Fibroblast of lung (primary cell): Measurements from ENCODE around the gene BLOC1S1. TPM values are rescaled to one million over a fixed set of nuclear protein-coding genes. Genes with fewer than 3 reads are reported as not detected.

Experiments
- DNase-seq, 2 donors: peaks; one replicate each; pipeline versions ENCODE4 v3.0.0 to v3.0.0-alpha.2; 2010; ENCODE audit warnings: low read depth in 2 of 2
- H2AFZ ChIP-seq: 2 replicates; pipeline ENCODE4 v1.5.1; 2012; ENCODE audit warnings: low read length, control low read depth, inconsistent platforms
- H3K27ac ChIP-seq: 2 replicates; pipeline ENCODE4 v1.5.1; 2011; ENCODE audit warnings: low read length, control low read depth; ENCODE audit not compliant: insufficient read depth
- H3K27me3 ChIP-seq: 2 replicates; pipeline ENCODE4 v1.5.1; 2011; ENCODE audit warnings: mild to moderate bottlenecking, low read length; ENCODE audit not compliant: control insufficient read depth, insufficient read depth
- H3K36me3 ChIP-seq: 2 replicates; pipeline ENCODE4 v1.5.1; 2011; ENCODE audit warnings: low read length; ENCODE audit not compliant: control insufficient read depth, insufficient read depth
- H3K4me1 ChIP-seq: 2 replicates; pipeline ENCODE4 v1.5.1; 2011; ENCODE audit warnings: low read length; ENCODE audit not compliant: control insufficient read depth, insufficient read depth; ENCODE audit errors: extremely low read depth
- H3K4me2 ChIP-seq: 2 replicates; pipeline ENCODE4 v1.5.1; 2011; ENCODE audit warnings: low read length, control low read depth; ENCODE audit not compliant: insufficient read depth; ENCODE audit errors: extremely low read depth
- H3K4me3 ChIP-seq, 4 experiments: fragments of 200-600 bp in 1 of 4; sonication (generic) in 1 of 4; replicated peaks in 1 of 4; 2 replicates each; pipeline ENCODE4 v1.5.1; 2011 to 2016; ENCODE audit warnings: low read length in 4 of 4, low read depth in 3 of 4, mild to moderate bottlenecking in 3 of 4, control low read depth in 2 of 4, inconsistent platforms in 1 of 4, mixed read lengths in 1 of 4; ENCODE audit not compliant: insufficient read depth in 1 of 4; ENCODE audit errors: control extremely low read depth in 1 of 4
- H3K79me2 ChIP-seq: 2 replicates; pipeline ENCODE4 v1.5.1; 2012; ENCODE audit warnings: mild to moderate bottlenecking, low read length, inconsistent platforms; ENCODE audit not compliant: control insufficient read depth, insufficient read depth
- H3K9ac ChIP-seq: 2 replicates; pipeline ENCODE4 v1.5.1; 2011; ENCODE audit warnings: mild to moderate bottlenecking, low read length, control low read depth; ENCODE audit not compliant: insufficient read depth
- H3K9me3 ChIP-seq: 2 replicates; pipeline ENCODE4 v1.5.1; 2012; ENCODE audit warnings: low read depth, low read length; ENCODE audit not compliant: control insufficient read depth, insufficient read depth
- H4K20me1 ChIP-seq: 2 replicates; pipeline ENCODE4 v1.5.1; 2011; ENCODE audit warnings: low read length; ENCODE audit not compliant: control insufficient read depth, insufficient read depth; ENCODE audit errors: extremely low read depth
- CTCF ChIP-seq, 2 donors: IDR thresholded peaks in 1 of 2; conservative IDR thresholded peaks in 1 of 2; 1 replicate in 1 of 2; 2 replicates in 1 of 2; pipeline ENCODE4 v1.5.1; 2011 to 2012; ENCODE audit warnings: low read length in 2 of 2, control low read depth in 1 of 2, inconsistent platforms in 1 of 2, low read depth in 1 of 2, mild to moderate bottlenecking in 1 of 2
- EZH2 ChIP-seq: IDR thresholded peaks from 2 replicates; pipeline ENCODE4 v1.5.1; 2012; ENCODE audit warnings: low read length, control low read depth, mild to moderate bottlenecking; ENCODE audit errors: missing control alignments
- polyA plus RNA-seq, 2 donors: library from polyadenylated mRNA; depleted of rRNA in 1 of 2; stranded (reverse) in 1 of 2; unstranded in 1 of 2; fragments of >200 nt; gene quantifications; 2 replicates each; pipeline ENCODE4 v1.2.1, GENCODE V29; 2011 to 2012; ENCODE audit warnings: missing spikeins in 1 of 2
- total RNA-seq: library from RNA; depleted of rRNA; stranded (reverse); fragments of >200 nt; gene quantifications from 2 replicates; pipeline ENCODE4 v1.2.1, GENCODE V29; 2014

The BLOC1S1 gene
- total and polyA plus RNA-seq, 2 donors (not counting 1 experiment from before 2014, with no cell fraction given) = 103 to 163 TPM

- TF ChIP-seq CTCF (conservative IDR thresholded peaks at IDR 0.05 in 1 of 2, IDR thresholded peaks at IDR 0.05 in 1 of 2; ENCODE audit: low read depth in 1 of 2, low read length in 2 of 2) = no peak
- no peak for TF ChIP-seq EZH2
- Histone ChIP-seq H3K4me2 (no peak overlapping the region), H3K4me1 (peaks cover 9% of the 10 kb centered on the region), H3K27me3 (no peaks in the 10 kb centered on the region), H4K20me1 (no peaks in the 10 kb centered on the region), H2AFZ (no peak overlapping the region), H3K4me3 (peak overlapping the region in 1 of 4 experiments; percentile 90), H3K9me3 (no peaks in the 10 kb centered on the region), H3K9ac (no peak overlapping the region), H3K79me2 (no peaks in the 10 kb centered on the region), H3K36me3 (no peaks in the 10 kb centered on the region), H3K27ac (no peak overlapping the region)
- no peak for DNase-seq
These were observed 23.2 kb downstream of the BLOC1S1 start for GRCh38 chr12:55739025-55739378.

DNA sequence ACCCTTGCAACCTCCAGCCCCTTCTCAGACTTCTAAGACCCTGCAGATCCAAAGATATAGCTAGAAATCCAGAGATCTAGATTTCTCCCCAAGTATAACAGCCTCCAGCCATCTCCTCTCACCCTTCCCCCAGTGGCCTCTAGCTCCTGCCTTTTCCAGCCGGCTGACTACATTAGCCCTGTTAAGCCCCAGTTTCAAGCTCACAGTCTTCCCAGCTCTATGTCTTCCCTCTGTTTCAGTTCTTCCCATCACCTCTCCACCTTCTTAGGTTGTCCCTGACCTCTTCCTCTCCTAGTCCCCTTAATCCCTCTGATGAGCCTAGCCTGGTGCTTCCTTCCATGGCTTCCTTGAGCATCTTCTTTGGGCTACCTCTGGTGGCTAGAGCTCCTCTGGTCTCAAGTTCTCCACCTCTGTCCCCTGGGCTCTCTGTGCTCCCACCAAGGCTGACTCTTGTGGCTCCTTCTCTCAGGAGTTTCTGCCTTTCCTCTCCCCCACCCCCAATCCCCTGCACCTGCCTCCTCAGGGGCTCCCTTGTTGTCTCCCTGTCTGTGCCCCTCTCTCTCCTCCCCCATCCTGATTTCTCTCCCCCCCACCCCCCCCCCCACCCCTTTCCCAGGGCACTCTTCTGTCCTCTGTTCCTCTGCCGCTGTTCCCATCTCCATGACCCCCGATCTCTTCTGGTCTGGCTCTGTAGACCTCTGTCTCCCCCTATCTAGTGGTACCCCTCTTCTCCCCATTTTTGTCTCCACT is 26.3 kb downstream of the BLOC1S1 start:
- Histone ChIP-seq H3K4me3 (peak overlapping the region in 3 of 4 experiments; percentile 52 to 59 (median 55)), H2AFZ (peak overlapping the region; percentile 80), H3K9ac (no peak overlapping the region), H4K20me1 (no peaks in the 10 kb centered on the region), H3K9me3 (no peaks in the 10 kb centered on the region), H3K4me2 (peak overlapping the region; percentile 84), H3K27me3 (no peaks in the 10 kb centered on the region), H3K4me1 (peaks cover 24% of the 10 kb centered on the region), H3K27ac (peak overlapping the region; percentile 22), H3K36me3 (no peaks in the 10 kb centered on the region), H3K79me2 (no peaks in the 10 kb centered on the region)
- no peak for TF ChIP-seq CTCF (conservative IDR thresholded peaks at IDR 0.05 in 1 of 2, IDR thresholded peaks at IDR 0.05 in 1 of 2; ENCODE audit: low read depth in 1 of 2, low read length in 2 of 2)
- TF ChIP-seq EZH2 = no peak
- DNase-seq = no peak

GRCh38 chr12:55742719-55743405 is 27.0 kb downstream of the BLOC1S1 start, which contains the start of gene GDF11:
Gene GDF11 (plus strand): TSS chr12:55743122. CDS start chr12:55743317, 195 bp downstream.
- H3K4me1 ChIP-seq = peaks cover 19% of the 10 kb centered on the region
- H2AFZ ChIP-seq = peak within 1 kb of the TSS; percentile 80
- no peaks in the 10 kb centered on the region for H3K9me3 ChIP-seq
- H3K27ac ChIP-seq = peak within 1 kb of the TSS; percentile 24
- no peaks in the 10 kb centered on the region for H3K79me2 ChIP-seq
- H3K27me3 ChIP-seq = no peaks in the 10 kb centered on the region
- no peaks in the 10 kb centered on the region for H4K20me1 ChIP-seq
- no peaks in the 10 kb centered on the region for H3K36me3 ChIP-seq
- H3K4me2 ChIP-seq = peak within 1 kb of the TSS; percentile 96
- DNase-seq = peak; percentile 73 to 76
- no peak for TF ChIP-seq EZH2
- no peak for TF ChIP-seq CTCF (conservative IDR thresholded peaks at IDR 0.05 in 1 of 2, IDR thresholded peaks at IDR 0.05 in 1 of 2; ENCODE audit: low read depth in 1 of 2, low read length in 2 of 2)
- peak within 1 kb of the TSS; percentile 63 for H3K9ac ChIP-seq
- H3K4me3 ChIP-seq = peak within 1 kb of the TSS; percentile 70 to 83 (median 74)
